DOHH2 (cell line): ENCODE data around the gene AK8.
A peak's percentile ranks its signal among the peaks of the same experiment; 100 is the strongest.

ENCODE experiments used
- H3F3A ChIP-seq: fragments of 200-600 bp; sonication (generic), shearing (Covaris generic); 2 replicates; pipeline ENCODE4 v1.6.0; 2016; ENCODE audit warnings: antibody characterized with exemption, mild to moderate bottlenecking; ENCODE audit not compliant: control insufficient read depth, insufficient read depth
- H3K27ac ChIP-seq: fragments of 200-600 bp; sonication (generic); 2 replicates; pipeline ENCODE4 v1.5.1; 2014; ENCODE audit warnings: low read depth, mild to moderate bottlenecking, low read length, moderate library complexity
- H3K27me3 ChIP-seq: fragments of 200-600 bp; sonication (generic); 2 replicates; pipeline ENCODE4 v1.6.1; 2014; ENCODE audit warnings: mild to moderate bottlenecking, low read length, mixed read lengths; ENCODE audit not compliant: control insufficient read depth
- H3K36me3 ChIP-seq: fragments of 200-600 bp; sonication (generic); 2 replicates; pipeline ENCODE4 v1.6.1; 2014; ENCODE audit warnings: mild to moderate bottlenecking, low read length, moderate library complexity, mixed read lengths; ENCODE audit not compliant: control insufficient read depth
- H3K4me1 ChIP-seq: fragments of 200-600 bp; sonication (generic); 2 replicates; pipeline ENCODE4 v1.6.1; 2014; ENCODE audit warnings: mild to moderate bottlenecking, low read length, mixed read lengths; ENCODE audit not compliant: control insufficient read depth
- H3K4me2 ChIP-seq: fragments of 200-600 bp; sonication (generic); 2 replicates; pipeline ENCODE4 v1.6.0; 2014; ENCODE audit warnings: mild to moderate bottlenecking, low read length, moderate library complexity
- H3K4me3 ChIP-seq: fragments of 200-600 bp; sonication (generic); 2 replicates; pipeline ENCODE4 v1.5.1; 2014; ENCODE audit warnings: mild to moderate bottlenecking, low read length, mixed read lengths
- H3K79me2 ChIP-seq: fragments of 200-600 bp; sonication (generic); 2 replicates; pipeline ENCODE4 v1.6.1; 2014; ENCODE audit warnings: mild to moderate bottlenecking, low read length, mixed read lengths; ENCODE audit not compliant: control insufficient read depth
- H3K9me2 ChIP-seq: fragments of 200-600 bp; sonication (generic); replicated peaks from 2 replicates; pipeline ENCODE4 v1.6.1; 2014; ENCODE audit warnings: mild to moderate bottlenecking, low read length, mixed read lengths; ENCODE audit not compliant: control insufficient read depth
- H3K9me3 ChIP-seq: fragments of 200-600 bp; sonication (generic); 2 replicates; pipeline ENCODE4 v1.6.1; 2014; ENCODE audit warnings: antibody characterized with exemption, low read length, mixed read lengths; ENCODE audit not compliant: control insufficient read depth, insufficient read depth
- H4K20me1 ChIP-seq: fragments of 200-600 bp; sonication (generic); 2 replicates; pipeline ENCODE4 v1.6.0; 2014; ENCODE audit warnings: low read depth, mild to moderate bottlenecking, antibody characterized with exemption, low read length, moderate library complexity; ENCODE audit not compliant: control insufficient read depth, insufficient read depth
- CTCF ChIP-seq: fragments of 200-600 bp; sonication (generic); IDR thresholded peaks from one replicate; pipeline ENCODE4 v1.5.1; 2014; ENCODE audit warnings: antibody characterized with exemption, mild to moderate bottlenecking, low read depth, low read length; ENCODE audit not compliant: poor library complexity, severe bottlenecking
- EZH2phosphoT487 ChIP-seq: fragments of 200-600 bp; sonication (generic); IDR thresholded peaks from 2 replicates; pipeline ENCODE4 v1.6.1; 2017; ENCODE audit warnings: borderline replicate concordance, mild to moderate bottlenecking, antibody characterized with exemption, low read length, moderate library complexity, mixed read lengths

AK8 gene

DNA sequence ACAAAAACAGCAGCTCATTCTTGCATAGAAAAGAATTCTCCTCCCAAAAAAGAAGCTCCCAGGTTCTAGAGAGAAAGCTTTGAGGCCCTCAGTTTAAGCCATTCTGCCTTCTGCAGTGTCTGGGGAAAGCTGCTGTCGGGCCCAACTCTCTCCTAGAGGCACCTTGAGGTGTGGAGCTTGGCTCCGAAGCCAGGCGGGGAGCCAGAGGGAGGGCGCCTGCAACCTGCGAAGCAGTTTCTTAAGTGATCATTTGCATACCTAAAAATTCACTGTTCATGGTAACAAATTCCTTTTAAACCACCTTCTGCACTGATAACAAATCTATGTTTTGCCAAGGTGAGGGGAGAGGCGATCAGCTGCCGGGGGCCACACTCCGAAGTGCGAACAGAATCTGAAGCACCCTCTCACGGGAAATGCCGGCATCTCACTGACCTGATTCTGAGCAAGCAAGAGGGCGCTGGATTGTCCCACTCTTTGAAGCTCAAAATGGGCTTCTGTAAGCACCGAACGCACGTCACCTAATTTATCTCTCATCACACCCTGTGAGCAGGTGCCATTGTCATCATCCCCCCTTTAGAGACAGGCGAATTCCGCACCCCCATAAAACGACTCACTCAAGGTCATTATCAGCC is 121.8 kb downstream of the AK8 start:
- Histone ChIP-seq H3K4me2 (peak overlapping the region; percentile 0; the same call in 1 of the 2 replicates), H3K4me3 (no peak overlapping the region), H3K79me2 (no peaks in the 10 kb centered on the region), H3K36me3 (no peaks in the 10 kb centered on the region), H3K9me3 (no peaks in the 10 kb centered on the region), H3F3A (no peaks in the 10 kb centered on the region), H3K27ac (no peak overlapping the region), H3K4me1 (peaks cover 8% of the 10 kb centered on the region), H4K20me1 (no peaks in the 10 kb centered on the region), H3K9me2 (no peaks in the 10 kb centered on the region), H3K27me3 (no peaks in the 10 kb centered on the region)
- TF ChIP-seq EZH2phosphoT487 (no peak), CTCF (no peak)

DNA sequence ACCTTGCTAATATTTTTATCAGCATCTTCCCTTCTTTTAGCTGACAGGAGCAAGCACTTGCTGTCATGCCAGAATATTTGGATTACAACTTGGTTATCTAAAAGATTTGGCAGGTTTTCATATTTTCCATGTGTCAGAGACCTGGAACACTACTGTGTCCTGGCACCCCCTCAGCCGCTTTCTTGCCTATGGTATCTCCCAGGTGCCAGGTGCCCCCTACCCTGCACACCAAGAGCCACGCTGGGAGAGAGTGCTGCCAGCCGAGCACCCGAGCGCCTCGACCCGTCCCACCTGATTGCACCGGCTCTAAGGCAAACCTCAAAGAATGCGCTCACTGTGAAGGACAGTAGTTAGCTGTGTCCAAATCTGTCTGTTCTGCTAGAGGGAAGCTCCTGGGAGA is 123.0 kb downstream of the AK8 start:
- TF ChIP-seq EZH2phosphoT487 = no peak
- TF ChIP-seq CTCF = no peak
- Histone ChIP-seq H3K4me1 (peaks cover 8% of the 10 kb centered on the region), H4K20me1 (no peaks in the 10 kb centered on the region), H3K27ac (no peak overlapping the region), H3K4me3 (no peak overlapping the region), H3K36me3 (no peaks in the 10 kb centered on the region), H3F3A (no peaks in the 10 kb centered on the region), H3K27me3 (no peaks in the 10 kb centered on the region), H3K9me2 (no peaks in the 10 kb centered on the region), H3K79me2 (no peaks in the 10 kb centered on the region), H3K4me2 (no peak overlapping the region), H3K9me3 (no peaks in the 10 kb centered on the region)

DNA sequence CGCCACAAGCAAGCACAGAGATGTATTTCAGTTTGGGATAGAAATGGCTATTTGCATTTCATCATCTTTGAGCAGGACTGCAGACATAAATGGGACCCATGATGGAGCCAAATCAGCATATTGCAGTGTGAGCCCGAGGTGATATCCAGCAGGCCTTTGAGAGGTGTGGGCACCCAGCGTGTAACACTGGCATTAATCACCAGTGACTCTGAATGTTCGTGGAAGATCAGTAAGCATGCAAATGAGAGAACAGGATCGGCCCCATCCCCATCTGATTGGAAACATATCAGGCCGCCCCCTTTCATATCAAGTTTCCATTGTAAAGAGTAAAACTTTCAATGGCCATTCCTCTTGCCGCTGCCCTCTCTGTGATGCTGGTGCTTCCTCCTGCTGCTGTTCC is 123.8 kb downstream of the AK8 start:
- Histone ChIP-seq H3K4me1 (peaks cover 8% of the 10 kb centered on the region), H4K20me1 (no peaks in the 10 kb centered on the region), H3K27me3 (no peaks in the 10 kb centered on the region), H3K79me2 (no peaks in the 10 kb centered on the region), H3K9me2 (no peaks in the 10 kb centered on the region), H3K4me2 (no peak overlapping the region), H3K36me3 (no peaks in the 10 kb centered on the region), H3K27ac (no peak overlapping the region), H3K9me3 (no peaks in the 10 kb centered on the region), H3F3A (no peaks in the 10 kb centered on the region), H3K4me3 (no peak overlapping the region)
- TF ChIP-seq CTCF = no peak
- no peak for TF ChIP-seq EZH2phosphoT487
